ENCODE results near the gene DPEP2. TPM values are rescaled to one million over a fixed set of nuclear protein-coding genes. Genes with fewer than 3 reads are reported as not detected.
"Not testable (repeated sequence)": the region's sequence is repeated elsewhere in the genome, so short reads cannot be mapped to it uniquely, and the experiment has no call there.

The DPEP2 gene, protein sequence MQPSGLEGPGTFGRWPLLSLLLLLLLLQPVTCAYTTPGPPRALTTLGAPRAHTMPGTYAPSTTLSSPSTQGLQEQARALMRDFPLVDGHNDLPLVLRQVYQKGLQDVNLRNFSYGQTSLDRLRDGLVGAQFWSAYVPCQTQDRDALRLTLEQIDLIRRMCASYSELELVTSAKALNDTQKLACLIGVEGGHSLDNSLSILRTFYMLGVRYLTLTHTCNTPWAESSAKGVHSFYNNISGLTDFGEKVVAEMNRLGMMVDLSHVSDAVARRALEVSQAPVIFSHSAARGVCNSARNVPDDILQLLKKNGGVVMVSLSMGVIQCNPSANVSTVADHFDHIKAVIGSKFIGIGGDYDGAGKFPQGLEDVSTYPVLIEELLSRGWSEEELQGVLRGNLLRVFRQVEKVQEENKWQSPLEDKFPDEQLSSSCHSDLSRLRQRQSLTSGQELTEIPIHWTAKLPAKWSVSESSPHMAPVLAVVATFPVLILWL
- total RNA-seq (2016; rRNA removed; fragmentation: Illumina TruSeq; extraction: Trizol), result not detected in 2 replicates
- not detected in 2 replicates for total RNA-seq (2016; cell fraction: cytosol; rRNA removed; fragmentation: Illumina TruSeq; extraction: Trizol; ENCODE audit: low read depth)
- total RNA-seq (2016; cell fraction: insoluble cytoplasmic fraction; rRNA removed; fragmentation: Illumina TruSeq; extraction: Trizol), result not detected in 2 replicates
- total RNA-seq (2016; cell fraction: membrane; rRNA removed; fragmentation: Illumina TruSeq; extraction: Trizol), result not detected in 2 replicates
- total RNA-seq (2016; cell fraction: nucleus; rRNA removed; fragmentation: Illumina TruSeq; extraction: Trizol), result not detected in 2 replicates
- polyA plus RNA-seq (2011; rRNA removed), result 0.18 and 0.26 TPM in 2 replicates
- polyA plus RNA-seq (2011; cell fraction: cytosol; rRNA removed), result 0.08 and 0.27 TPM in 2 replicates
- polyA plus RNA-seq (2011; cell fraction: nucleus; rRNA removed), result 0.38 and 0.45 TPM in 2 replicates
- 0.73 TPM in 1 of 2 replicates, not detected in the other for polyA plus RNA-seq (2012)
- polyA plus RNA-seq (2016; cell fraction: cytosol; fragmentation: Illumina TruSeq; extraction: Trizol; ENCODE audit: low read depth), result not detected in 2 replicates
- not detected in 2 replicates for polyA plus RNA-seq (2016; cell fraction: insoluble cytoplasmic fraction; fragmentation: Illumina TruSeq; extraction: Trizol; ENCODE audit: low read depth)
- polyA plus RNA-seq (2016; cell fraction: membrane; fragmentation: Illumina TruSeq; extraction: Trizol; ENCODE audit: low read depth), result not detected in 2 replicates
- polyA plus RNA-seq (2016; cell fraction: nucleus; fragmentation: Illumina TruSeq; extraction: Trizol; ENCODE audit: insufficient read depth, low read depth), result not detected in 2 replicates
- 0.21 and 0.80 TPM in 2 replicates for polyA minus RNA-seq (2011; rRNA and poly(A)+ RNA removed; ENCODE audit: low replicate concordance)
- polyA minus RNA-seq (2011; cell fraction: cytosol; rRNA and poly(A)+ RNA removed), result 0.53 TPM in 1 of 2 replicates, not detected in the other
- 0.26 TPM in 1 of 2 replicates, not detected in the other for polyA minus RNA-seq (2011; cell fraction: nucleus; rRNA and poly(A)+ RNA removed)
- Bru-seq, nascent RNA, result percentile 11 among the genes with signal in this experiment
- BruChase-seq, experiment 1, labeled RNA remaining after a 6-hour chase, result percentile 12 among the genes with signal in this experiment
- percentile 7 among the genes with signal in this experiment for BruChase-seq, experiment 2, labeled RNA remaining after a 2-hour chase
- long read RNA-seq, experiment 1, result 0 reads
- long read RNA-seq, experiment 2, partial matches to known transcripts, result 0 of 1 reads
- long read RNA-seq, experiment 2, other reads (novel, unspliced or antisense), result 1 of 1 reads

DNA sequence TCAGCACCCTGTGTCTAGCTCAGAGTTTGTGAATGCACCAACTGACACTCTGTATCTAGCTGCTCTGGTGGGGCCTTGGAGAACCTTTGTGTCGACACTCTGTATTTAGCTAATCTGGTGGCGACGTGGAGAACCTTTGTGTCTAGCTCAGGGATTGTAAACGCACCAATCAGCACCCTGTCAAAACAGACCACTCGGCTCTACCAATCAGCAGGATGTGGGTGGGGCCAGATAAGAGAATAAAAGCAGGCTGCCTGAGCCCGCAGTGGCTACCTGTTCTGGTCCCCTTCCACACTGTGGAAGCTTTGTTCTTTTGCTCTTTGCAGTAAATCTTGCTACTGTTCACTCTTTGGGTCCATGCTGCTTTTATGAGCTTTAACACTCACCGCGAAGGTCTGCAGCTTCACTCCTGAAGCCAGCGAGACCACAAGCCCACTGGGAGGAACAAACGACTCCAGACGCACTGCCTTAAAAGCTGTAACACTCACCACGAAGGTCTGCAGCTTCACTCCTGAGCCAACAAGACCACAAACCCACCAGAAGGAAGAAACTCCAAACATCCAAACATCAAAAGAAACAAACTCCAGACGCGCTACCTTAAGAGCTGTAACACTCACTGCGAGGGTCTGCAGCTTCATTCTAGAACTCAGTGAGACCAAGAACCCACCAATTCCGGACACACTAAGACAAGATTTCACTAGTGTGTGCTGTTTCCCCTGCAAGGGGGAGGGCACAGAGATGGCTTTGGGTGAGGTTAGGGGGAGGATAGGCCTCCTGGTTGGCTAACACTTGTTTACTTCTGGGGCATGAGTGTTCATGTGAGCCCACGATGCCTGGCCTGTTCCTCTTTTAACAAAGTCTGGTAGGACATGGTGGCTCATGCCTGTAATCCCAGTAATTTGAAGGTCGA lies at the start of gene DPEP2:
Gene DPEP2 (minus strand): TSS at position 706 of the 910 bp plus-strand sequence. CDS start 6,272 bp downstream, outside the sequence.
- peaks cover 41% of the 10 kb centered on the region for H3K4me1 ChIP-seq (ENCODE audit: insufficient read depth, low read length)
- intact Hi-C loops (cut with micrococcal nuclease; ENCODE audit: unreplicated experiment); H3K79me2 ChIP-seq (ENCODE audit: insufficient read depth, low read length); H3K27me3 ChIP-seq (ENCODE audit: control insufficient read depth in 1 of 2, insufficient read depth in 2 of 2, low read length in 2 of 2); H2AFZ ChIP-seq (ENCODE audit: low read length); H3K9me3 ChIP-seq (ENCODE audit: low read length); H3K4me3 ChIP-seq (replicated peaks in 1 of 3; ENCODE audit: insufficient read depth in 1 of 3, low read depth in 2 of 3, low read length in 3 of 3); H4K20me1 ChIP-seq (ENCODE audit: insufficient read depth, low read length); in situ Hi-C loops (cut with HindIII; ENCODE audit: extremely low pct_ligation_motif_present, low pct_unique_long_range_greater_than_20kb); CTCF ChIA-PET (ENCODE audit: low intra/inter-chr PET ratio, low total read pairs); H3K36me3 ChIP-seq (replicated peaks in 1 of 2; ENCODE audit: control insufficient read depth in 1 of 2, insufficient read depth in 2 of 2, low read length in 2 of 2); FAIRE-seq; TF ChIP-seq SP1 (IDR thresholded peaks at IDR 0.05): not testable (repeated sequence)
- peak within 1 kb of the TSS; percentile 72 for H3K27ac ChIP-seq (ENCODE audit: extremely low read length, insufficient read depth, low read length)
- POLR2A ChIA-PET, result interaction anchor here (0.8 to 1.8 kb wide), 12 partner anchors 8 to 86 kb away, joined by 3 to 13 read pairs (median 4); partner anchors contain the start of genes DDX28, DUS2, LCAT and NFATC3
- H3K4me2 ChIP-seq (ENCODE audit: low read depth, low read length), result peak within 1 kb of the TSS; percentile 16
- DNase-seq (ENCODE audit: low spot score), result peak; percentile 74
- ATAC-seq, result peak; percentile 67
- BruUV-seq (replicated peaks), result TSS peak; percentile 94
- H3K9ac ChIP-seq (ENCODE audit: insufficient read depth, low read depth, low read length), result peak within 1 kb of the TSS; percentile 31
- 57% methylated on average over 18 of the region's 18 CpGs for WGBS (ENCODE audit: low lambda C conversion rate)
- TF ChIP-seq, protein P1, sequence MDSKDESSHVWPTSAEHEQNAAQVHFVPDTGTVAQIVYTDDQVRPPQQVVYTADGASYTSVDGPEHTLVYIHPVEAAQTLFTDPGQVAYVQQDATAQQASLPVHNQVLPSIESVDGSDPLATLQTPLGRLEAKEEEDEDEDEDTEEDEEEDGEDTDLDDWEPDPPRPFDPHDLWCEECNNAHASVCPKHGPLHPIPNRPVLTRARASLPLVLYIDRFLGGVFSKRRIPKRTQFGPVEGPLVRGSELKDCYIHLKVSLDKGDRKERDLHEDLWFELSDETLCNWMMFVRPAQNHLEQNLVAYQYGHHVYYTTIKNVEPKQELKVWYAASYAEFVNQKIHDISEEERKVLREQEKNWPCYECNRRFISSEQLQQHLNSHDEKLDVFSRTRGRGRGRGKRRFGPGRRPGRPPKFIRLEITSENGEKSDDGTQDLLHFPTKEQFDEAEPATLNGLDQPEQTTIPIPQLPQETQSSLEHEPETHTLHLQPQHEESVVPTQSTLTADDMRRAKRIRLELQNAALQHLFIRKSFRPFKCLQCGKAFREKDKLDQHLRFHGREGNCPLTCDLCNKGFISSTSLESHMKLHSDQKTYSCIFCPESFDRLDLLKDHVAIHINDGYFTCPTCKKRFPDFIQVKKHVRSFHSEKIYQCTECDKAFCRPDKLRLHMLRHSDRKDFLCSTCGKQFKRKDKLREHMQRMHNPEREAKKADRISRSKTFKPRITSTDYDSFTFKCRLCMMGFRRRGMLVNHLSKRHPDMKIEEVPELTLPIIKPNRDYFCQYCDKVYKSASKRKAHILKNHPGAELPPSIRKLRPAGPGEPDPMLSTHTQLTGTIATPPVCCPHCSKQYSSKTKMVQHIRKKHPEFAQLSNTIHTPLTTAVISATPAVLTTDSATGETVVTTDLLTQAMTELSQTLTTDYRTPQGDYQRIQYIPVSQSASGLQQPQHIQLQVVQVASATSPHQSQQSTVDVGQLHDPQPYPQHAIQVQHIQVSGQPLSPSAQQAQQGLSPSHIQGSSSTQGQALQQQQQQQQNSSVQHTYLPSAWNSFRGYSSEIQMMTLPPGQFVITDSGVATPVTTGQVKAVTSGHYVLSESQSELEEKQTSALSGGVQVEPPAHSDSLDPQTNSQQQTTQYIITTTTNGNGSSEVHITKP (CRISPR knock-in tag; IDR thresholded peaks at IDR 0.05; ENCODE audit: low read depth), result 0 out of 2 replicates have a peak, but pooled peaks have one; percentile 20
- TF ChIP-seq KLF6 (CRISPR knock-in tag; IDR thresholded peaks at IDR 0.05) (peak; percentile 74; the same call in 1 of the 2 replicates), FOXA3 (CRISPR knock-in tag; IDR thresholded peaks at IDR 0.05) (peak; percentile 60), KAT8 (CRISPR knock-in tag; IDR thresholded peaks at IDR 0.05) (peak; percentile 47; the same call in 1 of the 2 replicates), SP1 (CRISPR knock-in tag; IDR thresholded peaks at IDR 0.05) (peak; percentile 36; the same call in 1 of the 2 replicates), MIXL1 (CRISPR knock-in tag; IDR thresholded peaks at IDR 0.05) (peak; percentile 35; the same call in 1 of the 2 replicates), KMT2B (CRISPR knock-in tag; IDR thresholded peaks at IDR 0.05) (0 out of 2 replicates have a peak, but pooled peaks have one; percentile 25), BORCS8-MEF2B (CRISPR knock-in tag; IDR thresholded peaks at IDR 0.05) (peak; percentile 25; the same call in 1 of the 2 replicates), RBFOX2 (IDR thresholded peaks at IDR 0.05; ENCODE audit: low read depth, low read length) (0 out of 2 replicates have a peak, but pooled peaks have one; percentile 28), TOPORS (CRISPR knock-in tag; IDR thresholded peaks at IDR 0.05) (0 out of 2 replicates have a peak, but pooled peaks have one; percentile 77)
- TF ChIP-seq, protein P2, sequence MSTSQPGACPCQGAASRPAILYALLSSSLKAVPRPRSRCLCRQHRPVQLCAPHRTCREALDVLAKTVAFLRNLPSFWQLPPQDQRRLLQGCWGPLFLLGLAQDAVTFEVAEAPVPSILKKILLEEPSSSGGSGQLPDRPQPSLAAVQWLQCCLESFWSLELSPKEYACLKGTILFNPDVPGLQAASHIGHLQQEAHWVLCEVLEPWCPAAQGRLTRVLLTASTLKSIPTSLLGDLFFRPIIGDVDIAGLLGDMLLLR (CRISPR knock-in tag; IDR thresholded peaks at IDR 0.05), result 0 out of 2 replicates have a peak, but pooled peaks have one; percentile 33

Data from HepG2 (cell line).